Glutamatergic neuron (in vitro differentiated cells): ENCODE results near the gene PTF1A. TPM values are rescaled to one million over a fixed set of nuclear protein-coding genes. Genes with fewer than 3 reads are reported as not detected.
A peak's percentile ranks its signal among the peaks of the same experiment; 100 is the strongest.

ENCODE experiments used
- DNase-seq: peaks from one replicate; pipeline ENCODE4 v3.0.0; 2022
- H3K27ac Mint-ChIP-seq: one replicate; pipeline ENCODE4 v1.8.0; 2020; ENCODE audit warnings: mild to moderate bottlenecking, mixed read lengths, inconsistent platforms; ENCODE audit not compliant: unreplicated experiment
- H3K27me3 Mint-ChIP-seq: one replicate; pipeline ENCODE4 v1.8.0; 2020; ENCODE audit warnings: mild to moderate bottlenecking, moderate library complexity, mixed read lengths, inconsistent platforms; ENCODE audit not compliant: unreplicated experiment
- H3K36me3 Mint-ChIP-seq: one replicate; pipeline ENCODE4 v1.8.0; 2020; ENCODE audit warnings: mild to moderate bottlenecking, mixed read lengths, inconsistent platforms; ENCODE audit not compliant: unreplicated experiment
- H3K4me1 Mint-ChIP-seq: one replicate; pipeline ENCODE4 v1.8.0; 2020; ENCODE audit warnings: mild to moderate bottlenecking, low read depth, mixed read lengths, inconsistent platforms; ENCODE audit not compliant: unreplicated experiment
- H3K4me3 Mint-ChIP-seq: one replicate; pipeline ENCODE4 v1.8.0; 2020; ENCODE audit warnings: mild to moderate bottlenecking, mixed read lengths, inconsistent platforms; ENCODE audit not compliant: unreplicated experiment
- H3K9me3 Mint-ChIP-seq: one replicate; pipeline ENCODE4 v1.8.0; 2020; ENCODE audit warnings: mild to moderate bottlenecking, moderate library complexity, mixed read lengths, inconsistent platforms; ENCODE audit not compliant: unreplicated experiment
- total RNA-seq: library from RNA; stranded (reverse); fragmentation: NEBNext Ultra II Directional; extraction: Animal tissue kit (Norgen Biotek cat#: 25700); gene quantifications from one replicate; pipeline ENCODE4 v1.2.1, GENCODE V29; 2021; ENCODE audit not compliant: unreplicated experiment
- TF ChIP-seq, protein P1 (sequence below): fragments of 200-600 bp; sonication (generic); IDR thresholded peaks from one replicate; pipeline ENCODE4 v1.5.0; 2021; ENCODE audit not compliant: partially characterized antibody, unreplicated experiment

The PTF1A gene
- total RNA-seq, 1 donor from 2014 or later, result not detected

DNA sequence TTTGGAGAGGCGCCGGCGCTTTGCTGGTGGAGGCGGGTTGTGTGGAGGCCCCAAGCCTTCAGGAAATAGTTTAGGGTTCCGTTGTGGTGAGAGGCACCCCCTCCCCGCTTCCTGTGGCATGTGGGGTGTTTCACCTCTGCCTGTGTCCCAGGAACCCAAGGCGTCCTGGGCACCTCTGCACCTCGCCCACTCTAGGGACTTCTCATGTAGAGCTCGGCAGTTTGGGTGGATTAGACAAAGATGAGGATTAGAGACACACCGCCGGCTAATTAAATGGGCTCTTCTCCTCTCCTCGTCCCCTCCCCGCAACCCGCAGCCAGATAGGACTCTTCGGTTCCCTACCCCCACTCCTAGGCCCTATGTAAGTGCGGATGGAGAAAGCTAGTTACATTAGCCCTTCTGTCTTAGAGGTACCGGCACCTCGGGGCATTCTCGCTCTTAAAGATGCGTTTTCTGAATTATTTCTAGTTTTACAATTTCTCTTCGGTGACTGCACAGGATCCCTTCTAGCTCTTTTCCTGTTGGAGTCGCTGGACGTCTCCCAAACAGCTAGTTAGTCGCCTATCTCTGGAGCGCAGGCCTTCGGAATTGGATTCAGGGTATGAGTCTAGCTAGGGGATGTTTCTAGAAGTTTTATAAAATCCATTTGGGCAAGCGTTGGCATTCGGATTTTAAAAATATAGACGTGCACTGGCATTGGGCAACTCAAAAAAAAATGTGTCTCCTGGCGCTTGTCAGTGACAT lies 7.8 kb downstream of the PTF1A start:
- DNase-seq, result no peak
- peak overlapping the region; percentile 15 for H3K4me3 Mint-ChIP-seq
- H3K27ac Mint-ChIP-seq, result no peak overlapping the region
- TF ChIP-seq, protein P1, sequence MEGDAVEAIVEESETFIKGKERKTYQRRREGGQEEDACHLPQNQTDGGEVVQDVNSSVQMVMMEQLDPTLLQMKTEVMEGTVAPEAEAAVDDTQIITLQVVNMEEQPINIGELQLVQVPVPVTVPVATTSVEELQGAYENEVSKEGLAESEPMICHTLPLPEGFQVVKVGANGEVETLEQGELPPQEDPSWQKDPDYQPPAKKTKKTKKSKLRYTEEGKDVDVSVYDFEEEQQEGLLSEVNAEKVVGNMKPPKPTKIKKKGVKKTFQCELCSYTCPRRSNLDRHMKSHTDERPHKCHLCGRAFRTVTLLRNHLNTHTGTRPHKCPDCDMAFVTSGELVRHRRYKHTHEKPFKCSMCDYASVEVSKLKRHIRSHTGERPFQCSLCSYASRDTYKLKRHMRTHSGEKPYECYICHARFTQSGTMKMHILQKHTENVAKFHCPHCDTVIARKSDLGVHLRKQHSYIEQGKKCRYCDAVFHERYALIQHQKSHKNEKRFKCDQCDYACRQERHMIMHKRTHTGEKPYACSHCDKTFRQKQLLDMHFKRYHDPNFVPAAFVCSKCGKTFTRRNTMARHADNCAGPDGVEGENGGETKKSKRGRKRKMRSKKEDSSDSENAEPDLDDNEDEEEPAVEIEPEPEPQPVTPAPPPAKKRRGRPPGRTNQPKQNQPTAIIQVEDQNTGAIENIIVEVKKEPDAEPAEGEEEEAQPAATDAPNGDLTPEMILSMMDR, result no peak
- peaks cover 7% of the 10 kb centered on the region for H3K9me3 Mint-ChIP-seq
- no peaks in the 10 kb centered on the region for H3K4me1 Mint-ChIP-seq
- peaks cover 8% of the 10 kb centered on the region for H3K36me3 Mint-ChIP-seq
- H3K27me3 Mint-ChIP-seq, result peaks cover 39% of the 10 kb centered on the region

DNA sequence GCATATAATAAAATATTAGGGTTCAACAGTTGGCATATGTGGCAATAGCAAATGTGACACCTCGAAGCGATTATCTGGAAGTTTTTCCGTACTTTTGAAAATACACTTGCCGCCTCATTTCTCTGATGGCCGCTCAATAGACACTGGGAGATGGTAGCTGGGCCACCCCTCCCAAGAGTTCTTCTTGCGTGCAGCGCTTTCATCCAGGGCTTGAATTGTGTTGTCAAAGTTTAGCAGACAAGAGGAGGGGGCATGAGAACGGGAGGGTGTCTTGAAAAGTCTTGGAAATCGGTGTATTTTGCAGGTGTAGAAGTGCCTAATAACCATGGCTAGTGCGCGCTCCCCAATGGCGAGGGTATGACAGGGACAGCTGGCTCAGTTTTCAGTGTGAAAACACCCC lies 8.5 kb downstream of the PTF1A start:
- Mint-ChIP-seq H3K27me3 (peaks cover 37% of the 10 kb centered on the region), H3K9me3 (peaks cover 5% of the 10 kb centered on the region), H3K4me1 (no peaks in the 10 kb centered on the region), H3K4me3 (no peak overlapping the region), H3K27ac (no peak overlapping the region), H3K36me3 (peaks cover 8% of the 10 kb centered on the region)
- no peak for DNase-seq
- TF ChIP-seq, protein P1, result no peak

DNA sequence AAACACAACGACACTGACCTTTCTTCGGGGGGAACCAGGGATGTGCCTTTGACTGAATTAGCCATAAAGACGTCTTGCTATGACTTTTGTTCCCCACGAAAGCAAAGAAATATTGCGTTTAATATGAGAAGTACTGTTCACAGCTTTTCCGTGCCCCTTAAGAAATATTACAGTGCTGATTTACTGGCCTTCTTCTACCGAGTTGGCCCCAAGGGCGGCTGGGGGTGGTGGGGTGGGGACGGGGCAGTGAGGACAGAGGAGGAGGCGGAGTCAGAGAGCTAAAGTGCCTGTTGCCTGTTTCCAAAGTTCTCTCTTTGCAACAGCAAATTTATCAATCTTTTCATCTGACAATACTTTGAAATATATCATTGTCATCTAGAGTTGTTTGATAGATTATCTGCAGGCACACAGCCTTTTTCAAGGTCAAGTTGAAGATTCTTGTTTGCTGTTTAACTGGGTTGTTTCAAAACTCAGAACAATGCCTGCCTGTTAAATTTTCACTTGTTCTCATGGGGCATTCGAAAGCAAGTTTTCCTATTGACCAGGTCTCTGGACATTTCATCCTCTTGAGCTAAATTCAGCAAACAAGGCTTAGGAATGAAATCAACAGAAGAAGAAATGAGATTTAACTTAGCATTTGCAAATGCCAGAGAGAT lies 9.0 kb downstream of the PTF1A start:
- peaks cover 33% of the 10 kb centered on the region for H3K27me3 Mint-ChIP-seq
- H3K9me3 Mint-ChIP-seq, result peaks cover 3% of the 10 kb centered on the region
- H3K27ac Mint-ChIP-seq, result no peak overlapping the region
- peaks cover 8% of the 10 kb centered on the region for H3K36me3 Mint-ChIP-seq
- no peak for DNase-seq
- no peaks in the 10 kb centered on the region for H3K4me1 Mint-ChIP-seq
- no peak overlapping the region for H3K4me3 Mint-ChIP-seq
- TF ChIP-seq, protein P1, result no peak

DNA sequence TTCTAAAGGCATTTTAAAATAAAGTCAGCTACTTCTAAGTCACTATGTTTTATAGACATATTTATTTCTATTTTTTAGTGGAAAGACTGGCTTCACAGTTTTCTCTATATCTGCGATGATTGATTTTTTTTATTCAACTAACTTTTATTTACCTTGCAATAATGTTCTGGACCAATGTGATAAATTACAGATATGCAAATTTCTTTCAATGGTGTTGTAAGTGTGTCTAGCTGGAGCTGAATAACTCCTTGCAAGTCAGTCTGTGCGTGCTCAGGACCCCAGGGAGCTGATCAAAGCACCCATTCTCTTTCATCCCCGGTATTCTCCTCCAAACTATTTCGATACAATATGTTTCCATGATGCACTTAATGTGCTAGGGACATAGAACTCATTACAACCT lies 9.7 kb downstream of the PTF1A start:
- H3K4me1 Mint-ChIP-seq, result no peaks in the 10 kb centered on the region
- H3K27ac Mint-ChIP-seq, result no peak overlapping the region
- DNase-seq, result no peak
- no peaks in the 10 kb centered on the region for H3K9me3 Mint-ChIP-seq
- TF ChIP-seq, protein P1, result no peak
- H3K27me3 Mint-ChIP-seq, result peaks cover 27% of the 10 kb centered on the region
- H3K4me3 Mint-ChIP-seq, result no peak overlapping the region
- H3K36me3 Mint-ChIP-seq, result peaks cover 8% of the 10 kb centered on the region

DNA sequence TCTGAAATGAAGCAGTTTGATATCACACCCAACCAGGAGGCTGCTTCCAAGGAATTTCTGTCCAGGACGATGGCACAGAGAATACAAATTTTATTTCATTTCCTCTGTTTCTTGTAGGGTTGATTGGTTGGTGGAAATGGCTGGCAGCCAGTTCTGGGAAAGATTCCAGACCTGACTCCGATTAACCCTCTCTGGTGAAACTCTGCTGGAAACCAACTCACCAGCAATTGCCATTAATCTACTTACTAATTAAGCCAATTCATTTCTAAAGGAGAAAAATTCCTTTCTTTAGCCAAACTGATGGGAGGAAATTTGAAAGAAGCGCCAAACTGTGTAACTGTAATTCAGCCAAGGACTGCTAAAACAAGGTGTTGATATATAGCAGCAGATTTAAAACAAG lies 10.7 kb downstream of the PTF1A start:
- H3K4me3 Mint-ChIP-seq, result no peak overlapping the region
- DNase-seq, result no peak
- TF ChIP-seq, protein P1, result no peak
- no peaks in the 10 kb centered on the region for H3K9me3 Mint-ChIP-seq
- H3K4me1 Mint-ChIP-seq, result no peaks in the 10 kb centered on the region
- peaks cover 22% of the 10 kb centered on the region for H3K27me3 Mint-ChIP-seq
- no peak overlapping the region for H3K27ac Mint-ChIP-seq
- peaks cover 8% of the 10 kb centered on the region for H3K36me3 Mint-ChIP-seq
